B cell (primary cell): Measurements from ENCODE around the gene ADIG.

ENCODE experiments used
- EZH2 ChIP-seq: IDR thresholded peaks from 2 replicates; pipeline ENCODE4 v1.6.1; 2012; ENCODE audit warnings: borderline replicate concordance, low read depth, mild to moderate bottlenecking, moderate library complexity, low read length; ENCODE audit not compliant: insufficient read depth, poor library complexity, severe bottlenecking
- TF ChIP-seq, protein P1 (sequence below): fragments of 200-600 bp; IDR thresholded peaks from one replicate; pipeline ENCODE4 v1.8.0; 2022; ENCODE audit warnings: antibody characterized with exemption, mild to moderate bottlenecking

DNA sequence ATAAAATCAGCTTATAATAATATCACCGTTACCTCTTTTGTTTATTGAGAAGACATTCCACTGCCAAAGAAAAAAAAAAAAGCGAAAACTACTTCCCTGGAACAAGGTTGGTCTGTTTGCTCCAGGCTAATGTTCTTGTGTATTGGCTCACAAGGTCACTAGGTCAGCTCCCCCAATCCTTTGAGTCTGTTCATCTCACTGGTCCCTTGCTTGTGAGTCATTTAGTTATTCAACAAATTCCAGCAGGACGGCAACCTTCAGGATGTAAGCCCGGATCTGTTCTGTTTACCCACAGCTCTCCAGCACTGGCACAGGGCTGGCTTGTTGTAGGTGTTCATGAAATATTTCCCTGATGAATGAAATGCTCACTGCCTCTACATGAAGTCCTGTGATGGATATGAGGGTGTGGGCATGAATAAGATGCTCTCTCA is 23.9 kb downstream of the ADIG start:
- TF ChIP-seq, protein P1, sequence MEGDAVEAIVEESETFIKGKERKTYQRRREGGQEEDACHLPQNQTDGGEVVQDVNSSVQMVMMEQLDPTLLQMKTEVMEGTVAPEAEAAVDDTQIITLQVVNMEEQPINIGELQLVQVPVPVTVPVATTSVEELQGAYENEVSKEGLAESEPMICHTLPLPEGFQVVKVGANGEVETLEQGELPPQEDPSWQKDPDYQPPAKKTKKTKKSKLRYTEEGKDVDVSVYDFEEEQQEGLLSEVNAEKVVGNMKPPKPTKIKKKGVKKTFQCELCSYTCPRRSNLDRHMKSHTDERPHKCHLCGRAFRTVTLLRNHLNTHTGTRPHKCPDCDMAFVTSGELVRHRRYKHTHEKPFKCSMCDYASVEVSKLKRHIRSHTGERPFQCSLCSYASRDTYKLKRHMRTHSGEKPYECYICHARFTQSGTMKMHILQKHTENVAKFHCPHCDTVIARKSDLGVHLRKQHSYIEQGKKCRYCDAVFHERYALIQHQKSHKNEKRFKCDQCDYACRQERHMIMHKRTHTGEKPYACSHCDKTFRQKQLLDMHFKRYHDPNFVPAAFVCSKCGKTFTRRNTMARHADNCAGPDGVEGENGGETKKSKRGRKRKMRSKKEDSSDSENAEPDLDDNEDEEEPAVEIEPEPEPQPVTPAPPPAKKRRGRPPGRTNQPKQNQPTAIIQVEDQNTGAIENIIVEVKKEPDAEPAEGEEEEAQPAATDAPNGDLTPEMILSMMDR: no peak
- no peak for TF ChIP-seq EZH2
